ENCODE measurements around the gene NOXA1. TPM values are rescaled to one million over a fixed set of nuclear protein-coding genes. Genes with fewer than 3 reads are reported as not detected.
A peak's percentile ranks its signal among the peaks of the same experiment; 100 is the strongest.

NOXA1 gene
- total RNA-seq, 6 experiments from 2014 or later: 4.7 to 8.0 (median 5.7) TPM

- Histone ChIP-seq H3K27me3 (no peaks in the 10 kb centered on the region), H3K9me3 (no peaks in the 10 kb centered on the region), H3K27ac (no peak overlapping the region), H3K4me3 (no peak overlapping the region), H3K4me1 (peaks cover 0 to 3% (median 0%) of the 10 kb centered on the region in 4 donors), H3K36me3 (no peaks in the 10 kb centered on the region)
- intact Hi-C loops (cut with DNase I): no loop called here
- WGBS (ENCODE audit: insufficient coverage, low coverage, low lambda C conversion rate, missing lambda C conversion rate): no CpG with 5 or more reads among the region's 18 CpGs
- TF ChIP-seq POLR2A (IDR thresholded peaks at IDR 0.05) (no peak), CTCF (IDR thresholded peaks at IDR 0.05) (no peak)
- ATAC-seq (no peak), DNase-seq (peak in 2 of 3 donors; percentile 25 to 60)
Observed at GRCh38 chr9:137439158-137439714, 16.0 kb downstream of the NOXA1 start.

GRCh38 chr9:137441289-137441934, 18.2 kb downstream of the NOXA1 start, which contains the start of gene ENTPD8:
TSS of gene ENTPD8 (minus strand) at chr9:137441357. CDS start at chr9:137438285, 3,072 bp downstream.
- Histone ChIP-seq H3K27me3 (no peaks in the 10 kb centered on the region), H3K9me3 (no peaks in the 10 kb centered on the region), H3K27ac (peak within 1 kb of the TSS in 1 of 3 donors; percentile 29), H3K4me1 (peaks cover 0 to 12% (median 2%) of the 10 kb centered on the region in 4 donors), H3K36me3 (no peaks in the 10 kb centered on the region), H3K4me3 (peak within 1 kb of the TSS; percentile 33 to 53 (median 48))
- WGBS (ENCODE audit: insufficient coverage, low coverage, low lambda C conversion rate, missing lambda C conversion rate): no CpG with 5 or more reads among the region's 62 CpGs
- ATAC-seq (peak; percentile 85 to 93 (median 90)), DNase-seq (peak; percentile 89 to 94 (median 94))
- intact Hi-C loops (cut with DNase I): no loop called here
- TF ChIP-seq POLR2A (IDR thresholded peaks at IDR 0.05): no peak

- Histone ChIP-seq H3K36me3 (no peaks in the 10 kb centered on the region), H3K9me3 (no peaks in the 10 kb centered on the region), H3K4me1 (peaks cover 0 to 12% (median 2%) of the 10 kb centered on the region in 4 donors), H3K4me3 (peak overlapping the region; percentile 33 to 53 (median 48)), H3K27me3 (no peaks in the 10 kb centered on the region), H3K27ac (peak overlapping the region in 1 of 3 donors; percentile 29)
- 12% methylated on average over 5 of the region's 7 CpGs for WGBS (ENCODE audit: insufficient coverage, low coverage, low lambda C conversion rate, missing lambda C conversion rate)
- DNase-seq (no peak), ATAC-seq (peak in 1 of 4 donors; percentile 1)
- intact Hi-C loops (cut with DNase I): no loop called here
- TF ChIP-seq CTCF (IDR thresholded peaks at IDR 0.05) (no peak), POLR2A (IDR thresholded peaks at IDR 0.05) (no peak)
Observed at GRCh38 chr9:137441935-137442321, 18.7 kb downstream of the NOXA1 start.

- no peak overlapping the region for H3K27ac ChIP-seq
- intact Hi-C loops (cut with DNase I): no loop called here
- H3K9me3 ChIP-seq: no peaks in the 10 kb centered on the region
- H3K4me1 ChIP-seq: peaks cover 0 to 12% (median 2%) of the 10 kb centered on the region in 4 donors
- WGBS (ENCODE audit: insufficient coverage, low coverage, low lambda C conversion rate, missing lambda C conversion rate): 78% methylated on average over 9 of the region's 14 CpGs
- TF ChIP-seq POLR2A (IDR thresholded peaks at IDR 0.05): no peak
- no peak for TF ChIP-seq CTCF (IDR thresholded peaks at IDR 0.05)
- no peak overlapping the region for H3K4me3 ChIP-seq
- no peaks in the 10 kb centered on the region for H3K27me3 ChIP-seq
- DNase-seq: peak in 2 of 3 donors; percentile 9 to 31
- peaks cover 0 to under 1% (median 0%) of the 10 kb centered on the region in 4 donors for H3K36me3 ChIP-seq
- ATAC-seq: no peak
Observed at GRCh38 chr9:137444106-137444790, 21.1 kb downstream of the NOXA1 start.

Measured in right lobe of liver (tissue), 6 donors.